ENCODE data around the gene PDZD7. TPM values are rescaled to one million over a fixed set of nuclear protein-coding genes. Genes with fewer than 3 reads are reported as not detected.

Gene PDZD7
- total RNA-seq, 6 experiments from 2014 or later = 1.1 to 1.9 (median 1.2) TPM

DNA sequence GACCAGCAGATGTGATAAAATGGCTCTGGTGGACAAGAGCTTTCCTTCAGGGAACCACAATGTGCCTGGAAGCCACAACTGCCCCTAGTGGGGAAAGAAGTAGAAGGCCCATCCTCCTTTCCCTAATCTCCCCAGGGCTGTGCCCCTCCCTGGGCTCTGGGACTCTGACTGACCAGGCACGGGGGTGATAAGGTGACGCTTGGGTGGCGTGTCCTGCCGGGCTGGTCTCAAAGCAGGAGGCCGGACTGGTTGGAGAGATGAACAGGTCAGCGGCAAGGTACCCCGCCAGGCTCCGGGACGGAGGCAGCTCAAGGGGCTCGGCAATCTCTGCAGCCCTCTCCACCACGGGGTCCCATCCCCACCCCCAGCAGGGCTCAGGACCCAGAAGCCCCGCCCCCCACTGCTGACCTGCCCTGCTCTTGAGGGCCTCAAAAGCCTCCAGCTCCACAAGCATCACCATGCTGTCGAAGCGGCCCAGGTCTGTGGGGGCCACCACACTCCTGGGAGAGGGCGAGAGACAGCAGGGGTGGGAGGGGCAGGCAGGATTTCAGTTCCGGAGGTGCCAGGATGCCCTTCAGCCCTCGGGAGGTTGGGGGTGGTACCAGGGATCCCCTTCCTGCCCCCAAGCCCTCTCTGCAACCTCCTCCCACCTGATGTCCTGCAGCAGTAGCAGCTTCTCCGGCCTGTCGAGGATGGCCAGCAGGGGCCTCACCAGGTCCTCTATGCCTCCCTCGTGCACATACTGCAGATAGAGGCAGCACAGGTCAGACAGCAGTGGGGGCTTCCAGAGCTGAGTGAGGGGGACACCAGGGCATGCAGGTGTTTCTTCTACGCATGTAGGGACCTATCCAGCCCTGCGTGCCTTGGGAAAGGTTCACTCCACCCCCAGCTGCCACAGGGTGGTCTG is 19.2 kb downstream of the PDZD7 start:
- Mint-ChIP-seq H3K27ac (peak overlapping the region; percentile 85; the same call in 1 of the 2 replicates), H3K9me3 (no peaks in the 10 kb centered on the region), H3K36me3 (ENCODE audit: low read depth) (no peaks in the 10 kb centered on the region), H3K27me3 (ENCODE audit: insufficient read depth) (peaks cover 3% of the 10 kb centered on the region; the same call in 1 of the 2 replicates), H3K4me1 (ENCODE audit: low read depth) (peaks cover 48% of the 10 kb centered on the region), H3K4me3 (no peak overlapping the region)
- TF ChIP-seq CTCF (IDR thresholded peaks at IDR 0.05) = peak; percentile 68
- DNase-seq = peak; percentile 22

- no peak for DNase-seq
- TF ChIP-seq CTCF (IDR thresholded peaks at IDR 0.05) = no peak
- Mint-ChIP-seq H3K4me1 (ENCODE audit: low read depth) (peaks cover 37% of the 10 kb centered on the region), H3K27ac (no peak overlapping the region), H3K9me3 (no peaks in the 10 kb centered on the region), H3K36me3 (ENCODE audit: low read depth) (no peaks in the 10 kb centered on the region), H3K4me3 (no peak overlapping the region), H3K27me3 (ENCODE audit: insufficient read depth) (peaks cover 3% of the 10 kb centered on the region)
These were observed 20.6 kb downstream of the PDZD7 start for GRCh38 chr10:101010329-101010728.

GRCh38 chr10:101008823-101009423 is 22.0 kb downstream of the PDZD7 start:
- no peak for DNase-seq
- Mint-ChIP-seq H3K27ac (no peak overlapping the region), H3K36me3 (ENCODE audit: low read depth) (no peaks in the 10 kb centered on the region), H3K27me3 (ENCODE audit: insufficient read depth) (peaks cover 3% of the 10 kb centered on the region), H3K4me1 (ENCODE audit: low read depth) (peaks cover 23% of the 10 kb centered on the region), H3K4me3 (no peak overlapping the region), H3K9me3 (no peaks in the 10 kb centered on the region)
- TF ChIP-seq CTCF (IDR thresholded peaks at IDR 0.05) = no peak

- Mint-ChIP-seq H3K9me3 (no peaks in the 10 kb centered on the region), H3K27ac (peak overlapping the region; percentile 30; the same call in 1 of the 2 replicates), H3K4me1 (ENCODE audit: low read depth) (peaks cover 17% of the 10 kb centered on the region), H3K4me3 (no peak overlapping the region), H3K36me3 (ENCODE audit: low read depth) (no peaks in the 10 kb centered on the region), H3K27me3 (ENCODE audit: insufficient read depth) (peaks cover 1% of the 10 kb centered on the region)
- DNase-seq = no peak
- TF ChIP-seq CTCF (IDR thresholded peaks at IDR 0.05) = no peak
These were observed 22.8 kb downstream of the PDZD7 start for GRCh38 chr10:101007915-101008822.

DNA sequence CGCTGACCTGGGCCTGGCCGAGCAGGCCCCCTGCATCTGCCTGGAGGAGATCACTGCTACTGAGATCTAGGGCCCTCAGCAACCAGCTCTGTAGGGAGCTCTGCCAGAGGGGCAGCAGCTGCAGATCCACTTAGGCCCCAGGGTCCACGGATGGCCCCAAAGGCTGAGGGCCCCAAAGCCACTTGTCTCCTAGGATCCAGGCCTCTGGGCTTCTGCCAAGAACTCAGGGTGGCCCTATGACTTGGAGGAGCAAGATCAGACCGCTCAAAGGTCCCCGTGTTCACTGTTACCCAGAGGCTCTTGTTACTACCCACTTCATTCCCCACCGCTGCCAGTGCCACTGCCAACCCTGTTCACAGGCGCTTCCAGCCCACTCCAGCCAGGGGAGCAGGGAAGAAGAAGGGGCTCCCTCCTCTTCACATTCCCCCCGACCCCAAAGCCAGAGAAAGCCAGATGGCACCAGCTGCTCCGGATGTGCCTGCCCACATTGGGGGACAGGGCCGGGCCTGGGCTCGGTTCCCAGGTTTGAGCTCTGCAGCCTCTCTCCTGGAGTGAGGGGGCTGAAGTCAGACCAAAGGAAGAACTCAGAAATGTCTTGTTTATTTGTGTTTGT is 23.7 kb downstream of the PDZD7 start:
- H3K27me3 Mint-ChIP-seq (ENCODE audit: insufficient read depth) = no peaks in the 10 kb centered on the region; the same call in none of the 2 replicates
- H3K9me3 Mint-ChIP-seq = no peaks in the 10 kb centered on the region
- TF ChIP-seq CTCF (IDR thresholded peaks at IDR 0.05) = no peak
- no peak for DNase-seq
- H3K4me1 Mint-ChIP-seq (ENCODE audit: low read depth) = peaks cover 7% of the 10 kb centered on the region; the same call in 1 of the 2 replicates
- no peak overlapping the region for H3K27ac Mint-ChIP-seq
- no peaks in the 10 kb centered on the region for H3K36me3 Mint-ChIP-seq (ENCODE audit: low read depth)
- no peak overlapping the region for H3K4me3 Mint-ChIP-seq
